ENCODE measurements around the gene SPRTN.

Gene SPRTN

GRCh38 chr1:231315887-231316286, 22.2 kb upstream of the SPRTN start:
- Histone ChIP-seq H3K36me3 (ENCODE audit: insufficient read depth, low read length) (no peaks in the 10 kb centered on the region), H3K9ac (ENCODE audit: insufficient read length) (no peak overlapping the region), H3K4me3 (no peak overlapping the region), H3K27ac (no peak overlapping the region), H3K9me3 (ENCODE audit: low read depth, low read length) (no peaks in the 10 kb centered on the region)
- no peak for DNase-seq (ENCODE audit: low read depth, low spot score)
- no peak for TF ChIP-seq EZH2 (IDR thresholded peaks at IDR 0.05)
- TF ChIP-seq POLR2AphosphoS5 (IDR thresholded peaks at IDR 0.05; ENCODE audit: borderline replicate concordance, low read depth, low read length), result no peak
- TF ChIP-seq FOXP2 (optimal IDR thresholded peaks at IDR 0.05; ENCODE audit: control extremely low read depth, extremely low read length, insufficient read depth), result no peak

GRCh38 chr1:231317306-231318014, 20.6 kb upstream of the SPRTN start:
- Histone ChIP-seq H3K4me3 (no peak overlapping the region), H3K9me3 (ENCODE audit: low read depth, low read length) (no peaks in the 10 kb centered on the region), H3K27ac (no peak overlapping the region), H3K9ac (ENCODE audit: insufficient read length) (no peak overlapping the region), H3K36me3 (ENCODE audit: insufficient read depth, low read length) (no peaks in the 10 kb centered on the region)
- no peak for DNase-seq (ENCODE audit: low read depth, low spot score)
- no peak for TF ChIP-seq FOXP2 (optimal IDR thresholded peaks at IDR 0.05; ENCODE audit: control extremely low read depth, extremely low read length, insufficient read depth)

GRCh38 chr1:231318015-231318355, 20.1 kb upstream of the SPRTN start:
- H3K9me3 ChIP-seq (ENCODE audit: low read depth, low read length), result no peaks in the 10 kb centered on the region
- DNase-seq (ENCODE audit: low read depth, low spot score), result no peak
- no peaks in the 10 kb centered on the region for H3K36me3 ChIP-seq (ENCODE audit: insufficient read depth, low read length)
- no peak overlapping the region for H3K9ac ChIP-seq (ENCODE audit: insufficient read length)
- no peak overlapping the region for H3K4me3 ChIP-seq
- TF ChIP-seq EZH2 (IDR thresholded peaks at IDR 0.05), result no peak
- no peak overlapping the region for H3K27ac ChIP-seq

GRCh38 chr1:231318568-231318967, 19.5 kb upstream of the SPRTN start:
- Histone ChIP-seq H3K36me3 (ENCODE audit: insufficient read depth, low read length) (no peaks in the 10 kb centered on the region), H3K9me3 (ENCODE audit: low read depth, low read length) (no peaks in the 10 kb centered on the region), H3K27ac (no peak overlapping the region), H3K4me3 (no peak overlapping the region), H3K9ac (ENCODE audit: insufficient read length) (no peak overlapping the region)
- TF ChIP-seq POLR2AphosphoS5 (IDR thresholded peaks at IDR 0.05; ENCODE audit: borderline replicate concordance, low read depth, low read length), result no peak
- TF ChIP-seq EZH2 (IDR thresholded peaks at IDR 0.05), result no peak
- no peak for TF ChIP-seq FOXP2 (optimal IDR thresholded peaks at IDR 0.05; ENCODE audit: control extremely low read depth, extremely low read length, insufficient read depth)
- DNase-seq (ENCODE audit: low read depth, low spot score), result no peak

GRCh38 chr1:231319080-231319479, 19.0 kb upstream of the SPRTN start:
- H3K27ac ChIP-seq, result no peak overlapping the region
- no peaks in the 10 kb centered on the region for H3K36me3 ChIP-seq (ENCODE audit: insufficient read depth, low read length)
- no peak for DNase-seq (ENCODE audit: low read depth, low spot score)
- no peaks in the 10 kb centered on the region for H3K9me3 ChIP-seq (ENCODE audit: low read depth, low read length)
- no peak overlapping the region for H3K9ac ChIP-seq (ENCODE audit: insufficient read length)
- TF ChIP-seq POLR2AphosphoS5 (IDR thresholded peaks at IDR 0.05; ENCODE audit: borderline replicate concordance, low read depth, low read length) (no peak), FOXP2 (optimal IDR thresholded peaks at IDR 0.05; ENCODE audit: control extremely low read depth, extremely low read length, insufficient read depth) (no peak), EZH2 (IDR thresholded peaks at IDR 0.05) (no peak)
- no peak overlapping the region for H3K4me3 ChIP-seq

GRCh38 chr1:231322880-231323530, 15.1 kb upstream of the SPRTN start:
- Histone ChIP-seq H3K9ac (ENCODE audit: insufficient read length) (no peak overlapping the region), H3K36me3 (ENCODE audit: insufficient read depth, low read length) (no peaks in the 10 kb centered on the region), H3K9me3 (ENCODE audit: low read depth, low read length) (no peaks in the 10 kb centered on the region), H3K27ac (no peak overlapping the region), H3K4me3 (no peak overlapping the region)
- no peak for DNase-seq (ENCODE audit: low read depth, low spot score)
- TF ChIP-seq EZH2 (IDR thresholded peaks at IDR 0.05), result no peak

GRCh38 chr1:231324660-231325059, 13.4 kb upstream of the SPRTN start:
- Histone ChIP-seq H3K27ac (no peak overlapping the region), H3K36me3 (ENCODE audit: insufficient read depth, low read length) (no peaks in the 10 kb centered on the region), H3K9ac (ENCODE audit: insufficient read length) (no peak overlapping the region), H3K9me3 (ENCODE audit: low read depth, low read length) (no peaks in the 10 kb centered on the region), H3K4me3 (no peak overlapping the region)
- TF ChIP-seq FOXP2 (optimal IDR thresholded peaks at IDR 0.05; ENCODE audit: control extremely low read depth, extremely low read length, insufficient read depth) (no peak), EZH2 (IDR thresholded peaks at IDR 0.05) (no peak), POLR2AphosphoS5 (IDR thresholded peaks at IDR 0.05; ENCODE audit: borderline replicate concordance, low read depth, low read length) (no peak)
- no peak for DNase-seq (ENCODE audit: low read depth, low spot score)

GRCh38 chr1:231326248-231326647, 11.8 kb upstream of the SPRTN start:
- Histone ChIP-seq H3K4me3 (no peak overlapping the region), H3K27ac (no peak overlapping the region), H3K9me3 (ENCODE audit: low read depth, low read length) (no peaks in the 10 kb centered on the region), H3K9ac (ENCODE audit: insufficient read length) (no peak overlapping the region), H3K36me3 (ENCODE audit: insufficient read depth, low read length) (no peaks in the 10 kb centered on the region)
- no peak for DNase-seq (ENCODE audit: low read depth, low spot score)
- no peak for TF ChIP-seq EZH2 (IDR thresholded peaks at IDR 0.05)
- TF ChIP-seq FOXP2 (optimal IDR thresholded peaks at IDR 0.05; ENCODE audit: control extremely low read depth, extremely low read length, insufficient read depth), result no peak
- no peak for TF ChIP-seq POLR2AphosphoS5 (IDR thresholded peaks at IDR 0.05; ENCODE audit: borderline replicate concordance, low read depth, low read length)

GRCh38 chr1:231327617-231328016, 10.5 kb upstream of the SPRTN start:
- Histone ChIP-seq H3K36me3 (ENCODE audit: insufficient read depth, low read length) (no peaks in the 10 kb centered on the region), H3K4me3 (no peak overlapping the region), H3K9me3 (ENCODE audit: low read depth, low read length) (no peaks in the 10 kb centered on the region), H3K27ac (no peak overlapping the region), H3K9ac (ENCODE audit: insufficient read length) (no peak overlapping the region)
- TF ChIP-seq EZH2 (IDR thresholded peaks at IDR 0.05) (no peak), POLR2AphosphoS5 (IDR thresholded peaks at IDR 0.05; ENCODE audit: borderline replicate concordance, low read depth, low read length) (no peak), FOXP2 (optimal IDR thresholded peaks at IDR 0.05; ENCODE audit: control extremely low read depth, extremely low read length, insufficient read depth) (no peak)
- no peak for DNase-seq (ENCODE audit: low read depth, low spot score)
